ENCODE results near the gene MIA.
A peak's percentile ranks its signal among the peaks of the same experiment; 100 is the strongest.

The MIA gene

GRCh38 chr19:40803170-40803856, 28.0 kb downstream of the MIA start:
- no peak overlapping the region for H3K4me3 ChIP-seq (ENCODE audit: low read depth, low read length)

DNA sequence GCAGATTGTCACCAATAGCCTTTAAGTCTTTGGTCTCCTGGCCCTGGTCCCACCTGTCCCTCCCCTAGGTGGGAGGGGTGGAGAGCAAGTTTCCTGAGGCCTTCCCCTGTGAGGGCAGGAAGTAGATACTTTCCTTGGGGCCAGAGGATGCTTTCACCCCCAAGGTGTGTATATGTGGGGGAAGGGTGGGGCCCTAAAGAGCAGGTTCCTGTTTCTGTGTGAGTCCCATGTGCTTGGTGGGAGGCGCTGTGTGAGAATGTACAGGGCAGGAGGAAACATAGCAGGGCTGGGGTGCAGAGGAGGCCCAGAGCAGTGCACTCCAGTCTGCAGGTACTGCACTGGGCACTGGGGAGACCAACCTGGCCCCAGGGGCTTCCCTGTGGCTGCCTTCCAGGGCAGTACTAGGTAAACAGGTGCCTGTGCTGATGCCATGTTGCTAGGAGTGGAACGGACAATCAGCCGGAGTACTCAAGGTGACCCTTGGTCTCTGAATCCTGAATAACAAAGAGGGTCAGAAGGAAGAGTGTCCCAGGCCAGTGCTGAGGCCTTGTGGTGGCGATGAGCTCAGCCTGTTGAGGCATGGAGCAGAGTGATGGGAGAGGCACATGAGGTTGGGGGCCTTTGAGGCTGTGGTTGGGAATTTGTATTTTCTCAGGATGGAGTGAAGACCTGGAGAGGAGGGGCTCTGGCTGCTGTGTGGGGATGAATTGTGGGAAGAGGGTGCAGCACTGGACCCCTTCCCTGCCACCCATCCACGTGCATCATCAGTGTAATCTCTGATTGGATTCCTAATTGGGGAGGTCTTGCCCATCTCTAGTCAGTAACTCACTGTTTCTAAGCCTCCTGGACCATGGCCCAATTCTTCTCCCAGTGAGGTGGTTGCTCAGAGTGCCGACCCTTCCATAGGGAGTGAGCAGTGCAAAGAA, 28.8 kb downstream of the MIA start:
- H3K4me3 ChIP-seq (ENCODE audit: low read depth, low read length): no peak overlapping the region
- no peak for TF ChIP-seq CTCF (IDR thresholded peaks at IDR 0.05; ENCODE audit: low read depth, low read length)

More at GRCh38 chr19:40803170-40803856, 28.0 kb downstream of the MIA start:
- TF ChIP-seq CTCF (IDR thresholded peaks at IDR 0.05; ENCODE audit: low read depth, low read length): no peak

GRCh38 chr19:40804783-40805242, 29.5 kb downstream of the MIA start:
- no peak overlapping the region for H3K4me3 ChIP-seq (ENCODE audit: low read depth, low read length)
- TF ChIP-seq CTCF (IDR thresholded peaks at IDR 0.05; ENCODE audit: low read depth, low read length): peak; percentile 18; the same call in 1 of the 2 replicates

DNA sequence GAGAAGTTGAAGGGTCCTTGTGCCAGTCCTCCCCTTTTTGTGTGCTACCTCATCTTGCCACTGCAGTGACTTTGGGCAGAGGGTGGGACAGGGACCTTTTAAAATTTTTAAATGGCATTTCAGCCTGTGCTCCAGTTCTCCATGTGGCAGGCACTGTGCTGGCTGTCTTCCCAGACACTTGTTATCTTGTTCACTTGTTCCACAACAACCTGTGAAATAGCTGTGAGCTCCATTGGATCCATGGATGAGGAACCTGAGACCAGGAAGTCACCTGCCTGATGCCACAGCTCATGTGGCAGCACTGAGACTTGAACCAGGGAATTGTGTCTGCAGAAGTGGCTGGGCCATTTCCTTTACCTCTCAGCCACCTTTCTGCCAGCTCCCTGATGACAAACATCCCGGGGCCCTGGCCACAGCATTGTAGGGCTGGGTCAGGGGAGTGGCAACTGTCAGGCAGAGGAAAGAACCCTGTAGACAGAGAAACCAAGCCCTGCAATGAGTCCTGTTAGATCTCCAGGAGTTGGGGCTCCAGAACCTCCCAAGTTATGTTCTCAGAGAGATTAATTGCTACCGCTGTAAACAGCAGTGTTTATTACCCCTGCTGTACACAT, 30.0 kb downstream of the MIA start:
- no peak for TF ChIP-seq CTCF (IDR thresholded peaks at IDR 0.05; ENCODE audit: low read depth, low read length)
- H3K4me3 ChIP-seq (ENCODE audit: low read depth, low read length): no peak overlapping the region

DNA sequence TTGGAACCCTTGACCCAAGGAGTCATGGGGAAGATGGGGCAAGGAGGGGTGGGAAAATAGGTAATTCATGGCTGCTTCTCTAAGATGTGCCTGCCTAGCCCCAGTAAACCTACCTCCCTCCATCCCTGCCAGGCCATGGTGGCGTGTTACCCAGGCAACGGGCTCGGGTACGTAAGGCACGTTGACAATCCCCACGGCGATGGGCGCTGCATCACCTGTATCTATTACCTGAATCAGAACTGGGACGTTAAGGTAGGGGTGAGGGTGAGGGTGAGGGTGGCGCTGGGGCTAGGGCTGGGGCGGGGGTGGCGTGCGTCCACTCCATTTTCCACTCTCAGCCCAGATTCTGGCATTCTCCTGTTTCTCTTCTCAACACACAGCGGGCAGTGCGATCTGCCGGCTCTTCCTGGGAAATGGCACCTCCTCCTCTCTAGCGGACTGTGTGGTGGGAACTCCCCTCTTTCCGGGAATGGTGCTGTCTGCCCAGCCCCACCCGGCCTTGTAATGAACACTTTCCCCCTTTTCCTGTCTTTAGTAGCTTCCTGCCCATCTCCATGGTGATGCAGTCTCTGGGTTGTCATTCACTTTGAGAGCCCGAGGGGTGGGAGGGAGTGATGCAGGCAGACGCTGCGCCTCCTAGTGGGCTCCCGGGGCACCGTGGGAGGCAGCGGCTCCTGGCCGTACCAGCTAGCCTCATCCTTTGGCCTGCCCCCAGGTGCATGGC, 31.3 kb downstream of the MIA start:
- peak; percentile 92 for TF ChIP-seq CTCF (IDR thresholded peaks at IDR 0.05; ENCODE audit: low read depth, low read length)
- H3K4me3 ChIP-seq (ENCODE audit: low read depth, low read length): no peak overlapping the region

GRCh38 chr19:40807147-40808020, 32.1 kb downstream of the MIA start:
- no peak overlapping the region for H3K4me3 ChIP-seq (ENCODE audit: low read depth, low read length)
- no peak for TF ChIP-seq CTCF (IDR thresholded peaks at IDR 0.05; ENCODE audit: low read depth, low read length)
